NCI-H2107 (cell line): ENCODE data around the gene ZNRF1.

ENCODE experiments used
- DNase-seq: peaks from one replicate; lab custom pipeline; 2025; lab: John Stamatoyannopoulos, UW

Gene ZNRF1

GRCh38 chr16:75160386-75160785 lies 161.6 kb downstream of the ZNRF1 start:
- no peak for DNase-seq
